ENCODE data around the gene PTCD1. TPM values are rescaled to one million over a fixed set of nuclear protein-coding genes. Genes with fewer than 3 reads are reported as not detected.

PTCD1 gene
- total RNA-seq, 1 donor from 2014 or later = 8.4 TPM

GRCh38 chr7:99465421-99465768 lies 26.8 kb upstream of the PTCD1 start:
- no peak for DNase-seq
- no peak for ATAC-seq (ENCODE audit: low read depth)
- CTCF ChIA-PET = no interaction called here
- POLR2A ChIA-PET = interaction anchor here (0.8 to 1.4 kb wide), 5 partner anchors 26 to 93 kb away, joined by 3 to 11 read pairs (median 9); partner anchors contain the start of genes BUD31, PDAP1, ZKSCAN5 and ZNF394
- H3K4me3 Mint-ChIP-seq = peak overlapping the region; percentile 96
- no peaks in the 10 kb centered on the region for H3K27me3 Mint-ChIP-seq
- no peaks in the 10 kb centered on the region for H3K9me3 Mint-ChIP-seq
- peak overlapping the region; percentile 90 for H3K27ac Mint-ChIP-seq
- peaks cover 20% of the 10 kb centered on the region for H3K36me3 Mint-ChIP-seq (ENCODE audit: low read depth)
- intact Hi-C loops (cut with micrococcal nuclease) = loop anchor here (5.0 kb wide), 1 partner anchor 323 kb away; the partner anchor contains the start of gene SMURF1
- peaks cover 36% of the 10 kb centered on the region for H3K4me1 Mint-ChIP-seq
- TF ChIP-seq CTCF (IDR thresholded peaks at IDR 0.05) = no peak

GRCh38 chr7:99461221-99461620 lies 22.6 kb upstream of the PTCD1 start:
- Mint-ChIP-seq H3K36me3 (ENCODE audit: low read depth) (peaks cover 62% of the 10 kb centered on the region), H3K4me1 (peaks cover 39% of the 10 kb centered on the region), H3K4me3 (no peak overlapping the region), H3K27ac (no peak overlapping the region), H3K27me3 (no peaks in the 10 kb centered on the region), H3K9me3 (no peaks in the 10 kb centered on the region)
- no peak for TF ChIP-seq CTCF (IDR thresholded peaks at IDR 0.05)
- intact Hi-C loops (cut with micrococcal nuclease) = no loop called here
- POLR2A ChIA-PET = no interaction called here
- no peak for ATAC-seq (ENCODE audit: low read depth)
- no peak for DNase-seq
- CTCF ChIA-PET = no interaction called here

GRCh38 chr7:99460651-99461050 lies 22.1 kb upstream of the PTCD1 start:
- peaks cover 64% of the 10 kb centered on the region for H3K36me3 Mint-ChIP-seq (ENCODE audit: low read depth)
- no peaks in the 10 kb centered on the region for H3K9me3 Mint-ChIP-seq
- ATAC-seq (ENCODE audit: low read depth) (no peak), DNase-seq (no peak)
- no peak overlapping the region for H3K4me3 Mint-ChIP-seq
- H3K27me3 Mint-ChIP-seq = no peaks in the 10 kb centered on the region
- no peak for TF ChIP-seq CTCF (IDR thresholded peaks at IDR 0.05)
- POLR2A ChIA-PET = no interaction called here
- intact Hi-C loops (cut with micrococcal nuclease) = no loop called here
- H3K27ac Mint-ChIP-seq = no peak overlapping the region
- CTCF ChIA-PET = no interaction called here
- H3K4me1 Mint-ChIP-seq = peaks cover 36% of the 10 kb centered on the region

- Mint-ChIP-seq H3K36me3 (ENCODE audit: low read depth) (peaks cover 76% of the 10 kb centered on the region), H3K4me3 (no peak overlapping the region), H3K4me1 (peaks cover 22% of the 10 kb centered on the region), H3K9me3 (no peaks in the 10 kb centered on the region), H3K27ac (no peak overlapping the region), H3K27me3 (no peaks in the 10 kb centered on the region)
- DNase-seq (no peak), ATAC-seq (ENCODE audit: low read depth) (peak; percentile 42)
- no peak for TF ChIP-seq CTCF (IDR thresholded peaks at IDR 0.05)
- ChIA-PET CTCF (no interaction called here), POLR2A (interaction anchor here (1.3 kb wide), 1 partner anchor 50 kb away, joined by 3 read pairs; the partner anchor contains the start of gene BUD31)
- intact Hi-C loops (cut with micrococcal nuclease) = no loop called here
Measured at GRCh38 chr7:99459087-99459486, 20.5 kb upstream of the PTCD1 start.

- POLR2A ChIA-PET = no interaction called here
Measured at GRCh38 chr7:99457650-99458493, 19.3 kb upstream of the PTCD1 start.

More at GRCh38 chr7:99457650-99458493, 19.3 kb upstream of the PTCD1 start:
- CTCF ChIA-PET = interaction anchor here (0.6 kb wide), 1 partner anchor 597 kb away, joined by 4 read pairs; no protein-coding TSS in a partner anchor
- ATAC-seq (ENCODE audit: low read depth) (no peak), DNase-seq (no peak)
- Mint-ChIP-seq H3K4me1 (peaks cover 15% of the 10 kb centered on the region), H3K36me3 (ENCODE audit: low read depth) (peaks cover 81% of the 10 kb centered on the region), H3K27ac (no peak overlapping the region), H3K27me3 (no peaks in the 10 kb centered on the region), H3K9me3 (no peaks in the 10 kb centered on the region), H3K4me3 (no peak overlapping the region)
- intact Hi-C loops (cut with micrococcal nuclease) = no loop called here
- TF ChIP-seq CTCF (IDR thresholded peaks at IDR 0.05) = no peak
